GM19025 (cell line): ENCODE measurements around the gene OR8K3.

Experiments
- ATAC-seq: cut with Tn5 transposase; IDR thresholded peaks from one replicate; pipeline ENCODE4 v1.9.1; 2021; ENCODE audit warnings: mild to moderate bottlenecking, low read depth, moderate library complexity; ENCODE audit not compliant: unreplicated experiment

The OR8K3 gene

DNA sequence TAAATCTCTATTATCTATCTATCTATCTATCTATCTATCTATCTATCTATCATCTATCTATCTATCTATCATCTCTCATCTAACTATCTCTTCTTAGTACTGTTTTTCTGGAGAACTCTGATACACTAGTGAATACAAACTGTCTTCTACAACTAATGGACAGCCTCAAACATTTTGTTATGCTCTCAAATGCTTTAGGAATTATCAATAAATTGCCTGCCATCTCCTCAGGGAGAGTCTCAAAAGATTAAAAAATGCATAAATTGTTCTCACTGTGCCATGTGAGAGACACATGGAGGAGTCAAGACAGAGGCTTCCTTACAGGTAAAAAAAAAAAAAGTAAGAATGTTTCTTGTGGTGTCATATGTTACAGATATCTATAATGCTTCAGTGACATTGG is at the start of gene OR8K3:
Gene OR8K3 (plus strand): TSS at position 301 of the 400 bp plus-strand sequence. CDS start 3,163 bp downstream, outside the sequence.
- no peak for ATAC-seq

DNA sequence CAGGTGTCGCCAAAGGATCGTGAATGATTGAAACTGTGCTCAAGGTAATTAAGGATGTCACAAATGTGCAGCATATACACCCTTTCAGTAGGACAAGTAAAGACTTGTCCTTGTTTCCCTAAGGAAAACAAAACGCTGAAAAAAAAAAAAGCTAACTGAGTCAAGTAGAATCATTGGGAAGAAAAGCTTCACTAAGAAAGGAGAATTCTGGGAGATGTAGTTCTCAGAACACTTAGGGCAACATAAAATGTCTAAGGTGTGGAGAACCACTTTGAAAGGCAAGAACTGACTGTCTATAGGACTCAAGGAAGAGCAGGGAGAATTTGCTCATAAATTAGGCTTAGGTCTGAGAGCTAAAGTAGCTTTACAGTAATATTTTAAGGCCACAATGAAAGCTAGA is 43.9 kb upstream of the OR8K3 start:
- ATAC-seq, result no peak

DNA sequence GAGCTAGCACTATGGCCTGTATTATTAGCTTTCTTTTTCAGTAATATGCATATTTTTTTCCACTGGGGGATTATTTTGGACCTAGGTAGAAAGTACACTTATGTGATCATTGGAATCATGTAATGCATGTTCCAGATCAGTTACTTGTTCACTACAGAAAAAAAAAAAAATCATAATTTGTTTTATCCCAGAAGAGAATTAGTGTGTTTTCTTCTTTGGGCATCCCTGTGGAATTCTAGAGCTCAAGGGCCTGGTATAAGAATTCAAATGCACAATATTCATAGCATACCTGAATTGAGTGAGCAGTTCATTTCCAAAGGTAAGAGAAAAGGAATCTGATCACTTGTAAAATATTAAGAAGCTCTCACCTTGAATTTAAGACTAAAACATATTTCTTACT is 41.1 kb upstream of the OR8K3 start, which contains the start of gene OR5T1:
Gene OR5T1 (plus strand): TSS at position 301 of the 400 bp plus-strand sequence. CDS start 1,485 bp downstream, outside the sequence.
- no peak for ATAC-seq

DNA sequence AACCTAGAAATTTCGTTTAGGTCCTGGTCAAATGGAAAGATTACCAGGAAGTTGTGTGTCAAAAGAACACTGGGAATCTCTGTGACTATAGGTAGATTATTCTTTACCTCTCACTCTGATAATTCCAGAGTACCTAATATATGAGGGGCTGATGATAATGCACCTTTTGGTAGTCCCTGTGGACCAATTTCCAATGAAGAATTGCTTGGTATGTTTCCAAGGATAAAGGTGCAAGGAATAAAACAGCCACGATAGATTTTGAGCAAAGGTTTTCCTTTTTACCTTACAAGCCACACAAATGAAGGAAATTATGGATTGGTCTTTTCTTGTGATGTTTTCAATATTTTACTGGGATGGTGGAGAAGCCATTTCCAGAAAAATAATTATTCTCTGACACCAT is 22.8 kb upstream of the OR8K3 start, which contains the start of gene OR8H1:
Gene OR8H1 (minus strand): TSS at position 101 of the 400 bp plus-strand sequence. CDS start 1,192 bp downstream, outside the sequence.
- no peak for ATAC-seq

DNA sequence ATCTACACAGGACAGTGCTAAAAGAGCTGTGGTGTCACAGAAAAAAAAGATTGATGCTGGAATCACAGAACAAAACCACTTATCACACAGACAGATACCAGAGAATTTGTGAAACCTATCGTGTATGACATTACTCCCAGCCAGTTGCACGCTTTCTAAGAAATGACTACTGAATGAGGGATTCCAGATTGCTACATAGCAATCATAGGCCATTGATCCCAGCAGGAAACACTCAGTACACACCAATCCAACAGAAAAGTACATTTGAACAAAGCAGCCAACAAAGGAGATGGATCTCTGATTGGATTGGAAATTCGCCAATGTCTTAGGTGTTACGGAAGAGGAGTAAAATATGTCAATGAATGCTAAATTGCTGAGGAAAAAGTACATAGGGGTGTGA is 18.0 kb upstream of the OR8K3 start:
- ATAC-seq, result no peak

DNA sequence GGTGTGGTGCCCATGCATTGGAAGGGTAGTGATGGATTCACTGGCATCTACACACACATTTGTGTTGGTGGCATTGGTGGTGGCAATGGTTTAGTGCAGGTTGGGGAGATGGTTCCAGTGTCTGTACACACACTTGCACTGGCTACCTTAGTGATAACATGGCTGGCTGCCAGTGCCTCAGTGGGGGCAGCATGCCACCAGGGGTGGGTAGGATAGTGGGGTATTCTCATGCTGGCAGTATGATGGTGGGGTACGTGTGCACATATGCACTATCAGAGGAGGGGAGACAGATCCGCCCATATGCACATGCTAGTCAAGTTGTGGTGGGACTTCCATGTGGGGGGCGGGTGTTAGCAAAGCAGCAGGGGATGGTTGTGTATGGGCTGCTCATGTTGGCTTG is 7.1 kb upstream of the OR8K3 start:
- no peak for ATAC-seq

DNA sequence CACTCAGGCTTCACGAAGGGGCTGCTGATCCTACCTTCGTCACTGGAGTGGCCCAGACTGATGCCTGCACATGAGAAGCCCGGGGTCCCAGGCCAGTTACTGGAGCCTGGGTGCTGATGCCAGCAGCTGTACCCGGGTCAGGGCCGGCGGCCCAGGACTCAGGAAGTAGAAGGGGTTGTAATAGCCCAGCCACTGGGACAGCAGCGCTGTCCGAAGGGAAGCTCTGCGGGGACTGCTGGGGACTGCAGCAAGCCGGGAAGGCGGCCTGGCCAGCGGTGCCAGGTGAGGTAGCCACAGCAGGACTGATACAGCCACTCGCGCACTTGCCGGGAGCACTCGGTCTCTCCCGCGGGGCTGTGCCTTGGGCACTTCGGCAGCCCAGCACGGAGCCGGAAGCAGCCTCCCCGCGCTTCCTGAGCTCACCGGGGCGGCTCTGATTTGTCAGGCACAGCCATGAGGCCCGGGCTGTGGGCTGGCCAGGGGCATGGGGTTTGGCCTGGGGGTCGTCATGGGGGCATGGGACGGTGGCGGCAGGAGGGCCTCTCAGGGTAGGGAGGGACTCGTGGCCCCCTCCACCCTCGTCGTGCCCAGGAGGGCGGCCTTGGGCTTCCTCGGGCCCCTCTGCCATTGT is 17.0 kb downstream of the OR8K3 start:
- ATAC-seq, result no peak

DNA sequence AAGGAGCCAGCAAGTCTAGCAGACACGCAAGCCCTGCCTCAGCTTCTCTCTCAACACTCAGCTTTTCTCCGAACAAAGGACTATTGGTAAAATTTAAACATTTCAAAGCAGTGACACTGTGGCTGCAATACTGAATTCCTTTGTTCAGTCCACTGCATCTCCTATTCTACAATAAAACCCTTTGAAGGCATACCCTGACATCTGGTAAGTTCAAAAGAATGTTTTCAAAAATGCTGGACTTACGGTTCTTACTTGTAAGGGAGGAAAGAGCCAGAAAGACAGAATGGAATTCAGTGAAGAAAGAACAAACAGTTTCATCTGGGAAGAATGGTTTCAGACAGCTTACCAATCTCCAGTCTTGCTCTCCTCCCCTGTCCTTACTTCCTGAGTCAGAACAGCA is 18.2 kb downstream of the OR8K3 start:
- no peak for ATAC-seq

DNA sequence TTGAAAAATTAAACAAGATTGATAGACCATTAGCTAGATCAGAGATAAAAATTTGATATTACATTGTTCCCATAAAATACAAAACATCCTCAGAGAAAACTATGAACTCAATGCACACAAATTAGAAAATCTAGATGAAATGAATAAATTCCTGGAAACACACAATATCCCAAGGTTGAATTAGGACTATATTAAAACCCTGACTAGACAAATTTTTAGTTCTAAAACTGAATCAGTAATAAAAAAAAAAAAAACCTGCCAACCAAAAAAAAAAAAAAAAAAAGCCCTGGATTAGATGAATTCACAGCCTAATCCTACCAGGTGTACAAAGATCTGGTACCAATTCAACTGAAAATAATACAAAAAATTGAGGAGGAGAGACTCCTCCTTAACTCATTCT is 25.3 kb downstream of the OR8K3 start:
- ATAC-seq, result no peak

DNA sequence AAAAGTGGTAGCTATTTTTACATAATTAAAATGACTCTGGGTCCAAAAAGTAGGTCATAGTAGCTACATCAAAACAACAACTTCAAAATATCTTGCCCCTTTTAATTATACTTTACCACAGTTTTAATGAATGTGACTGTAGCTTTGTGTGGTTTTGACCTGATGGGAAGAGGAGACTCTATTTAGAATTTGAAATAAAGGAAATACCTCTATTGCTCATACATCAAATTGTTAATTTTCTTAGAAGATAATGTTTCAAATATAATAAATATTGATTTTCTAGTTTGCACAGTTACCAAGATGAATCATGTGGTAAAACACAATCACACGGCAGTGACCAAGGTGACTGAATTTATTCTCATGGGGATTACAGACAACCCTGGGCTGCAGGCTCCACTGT is 30.8 kb downstream of the OR8K3 start, which contains the start of gene OR8K1:
Gene OR8K1 (plus strand): TSS at position 301 of the 400 bp plus-strand sequence. CDS start 0 bp downstream, at position 301.
- ATAC-seq, result no peak

DNA sequence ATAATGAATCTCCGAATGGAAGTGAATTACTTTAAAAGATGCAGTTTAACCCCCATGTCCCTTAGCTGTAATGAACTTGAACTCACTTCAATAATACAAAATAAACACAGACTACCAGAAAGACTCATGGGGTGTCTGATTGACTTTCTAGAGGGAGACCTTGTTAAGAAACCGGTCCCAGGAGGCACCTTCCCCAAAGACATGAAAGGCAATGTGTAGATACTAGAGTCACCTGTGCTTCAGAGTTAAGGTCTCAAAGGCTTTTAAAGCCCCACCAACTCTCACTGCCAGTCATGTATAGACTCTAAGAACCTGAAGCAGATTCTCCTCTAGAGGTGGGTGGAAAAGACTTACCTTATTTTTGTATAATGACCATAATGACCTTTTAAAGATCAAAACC is 39.0 kb downstream of the OR8K3 start, which contains the start of gene OR8J1:
Gene OR8J1 (plus strand): TSS at position 301 of the 400 bp plus-strand sequence. CDS start 5,956 bp downstream, outside the sequence.
- ATAC-seq, result no peak
